SU-DHL-6 (cell line): ENCODE data around the gene SLC12A7.

Source experiments
- H2AFZ ChIP-seq: fragments of 200-600 bp; sonication (generic); 2 replicates; pipeline ENCODE4 v1.6.1; 2014; ENCODE audit warnings: low read depth, mild to moderate bottlenecking, moderate library complexity, mixed read lengths, antibody characterized with exemption, low read length; ENCODE audit not compliant: severe bottlenecking
- H3F3A ChIP-seq: fragments of 200-600 bp; shearing (Covaris generic); 2 replicates; pipeline ENCODE4 v1.6.0; 2016; ENCODE audit warnings: antibody characterized with exemption, mild to moderate bottlenecking; ENCODE audit not compliant: insufficient read depth
- H3K27ac ChIP-seq: fragments of 200-600 bp; sonication (generic); 2 replicates; pipeline ENCODE4 v1.5.1; 2016; ENCODE audit warnings: low read depth, mild to moderate bottlenecking, low read length, moderate library complexity, mixed read lengths
- H3K27me3 ChIP-seq: fragments of 200-600 bp; sonication (generic), shearing (Covaris generic); 2 replicates; pipeline ENCODE4 v1.6.0; 2014; ENCODE audit warnings: mild to moderate bottlenecking, low read length
- H3K36me3 ChIP-seq: fragments of 200-600 bp; sonication (generic); 2 replicates; pipeline ENCODE4 v1.6.1; 2014; ENCODE audit warnings: mild to moderate bottlenecking, low read length, mixed read lengths
- H3K4me2 ChIP-seq: fragments of 300-600, 200-600 bp; shearing (Covaris generic), sonication (generic); 2 replicates; pipeline ENCODE4 v1.6.0; 2014; ENCODE audit warnings: low read length, low read depth, mild to moderate bottlenecking; ENCODE audit not compliant: poor library complexity, severe bottlenecking
- H3K4me3 ChIP-seq: fragments of 200-600 bp; sonication (generic); 2 replicates; pipeline ENCODE4 v1.5.1; 2014; ENCODE audit warnings: antibody characterized with exemption, low read length, mild to moderate bottlenecking, mixed read lengths; ENCODE audit not compliant: insufficient read depth, poor library complexity, severe bottlenecking
- H3K79me2 ChIP-seq: fragments of 200-600 bp; sonication (generic); 2 replicates; pipeline ENCODE4 v1.6.1; 2014; ENCODE audit warnings: mild to moderate bottlenecking, low read length, moderate library complexity; ENCODE audit not compliant: insufficient read depth
- H3K9ac ChIP-seq: fragments of 200-600 bp; sonication (generic); 2 replicates; pipeline ENCODE4 v1.7.0; 2014; ENCODE audit warnings: mild to moderate bottlenecking, low read length
- H3K9me2 ChIP-seq: fragments of 200-600 bp; sonication (generic); replicated peaks from 2 replicates; pipeline ENCODE4 v1.6.1; 2014; ENCODE audit warnings: low read length; ENCODE audit not compliant: insufficient read depth
- H3K9me3 ChIP-seq: fragments of 200-600 bp; sonication (generic); 2 replicates; pipeline ENCODE4 v1.6.1; 2014; ENCODE audit warnings: low read length, mixed read lengths; ENCODE audit not compliant: insufficient read depth
- H4K20me1 ChIP-seq: fragments of 200-600 bp; sonication (generic); 2 replicates; pipeline ENCODE4 v1.6.1; 2014; ENCODE audit warnings: low read depth, mild to moderate bottlenecking, antibody characterized with exemption, low read length, moderate library complexity, mixed read lengths
- EZH2phosphoT487 ChIP-seq: fragments of 200-600 bp; sonication (generic), shearing (Covaris generic); conservative IDR thresholded peaks from 2 replicates; pipeline ENCODE4 v1.6.1; 2018; ENCODE audit warnings: mild to moderate bottlenecking, antibody characterized with exemption, low read length, moderate library complexity, mixed read lengths
- TF ChIP-seq, protein P1 (sequence below): fragments of 200-600 bp; sonication (generic); IDR thresholded peaks from one replicate; pipeline ENCODE4 v1.5.1; 2017; ENCODE audit warnings: antibody characterized with exemption, mild to moderate bottlenecking, low read length, moderate library complexity; ENCODE audit not compliant: insufficient read depth, poor library complexity, severe bottlenecking

SLC12A7 gene

GRCh38 chr5:1065143-1065750, 46.6 kb downstream of the SLC12A7 start:
- no peaks in the 10 kb centered on the region for H3K36me3 ChIP-seq
- no peaks in the 10 kb centered on the region for H4K20me1 ChIP-seq
- no peaks in the 10 kb centered on the region for H3K79me2 ChIP-seq
- H3K9me2 ChIP-seq, result no peaks in the 10 kb centered on the region
- no peak overlapping the region for H3K27ac ChIP-seq
- no peaks in the 10 kb centered on the region for H3F3A ChIP-seq
- no peaks in the 10 kb centered on the region for H3K27me3 ChIP-seq
- H3K9ac ChIP-seq, result no peak overlapping the region
- H3K4me2 ChIP-seq, result no peak overlapping the region
- no peaks in the 10 kb centered on the region for H3K9me3 ChIP-seq
- no peak overlapping the region for H2AFZ ChIP-seq
- TF ChIP-seq, protein P1, sequence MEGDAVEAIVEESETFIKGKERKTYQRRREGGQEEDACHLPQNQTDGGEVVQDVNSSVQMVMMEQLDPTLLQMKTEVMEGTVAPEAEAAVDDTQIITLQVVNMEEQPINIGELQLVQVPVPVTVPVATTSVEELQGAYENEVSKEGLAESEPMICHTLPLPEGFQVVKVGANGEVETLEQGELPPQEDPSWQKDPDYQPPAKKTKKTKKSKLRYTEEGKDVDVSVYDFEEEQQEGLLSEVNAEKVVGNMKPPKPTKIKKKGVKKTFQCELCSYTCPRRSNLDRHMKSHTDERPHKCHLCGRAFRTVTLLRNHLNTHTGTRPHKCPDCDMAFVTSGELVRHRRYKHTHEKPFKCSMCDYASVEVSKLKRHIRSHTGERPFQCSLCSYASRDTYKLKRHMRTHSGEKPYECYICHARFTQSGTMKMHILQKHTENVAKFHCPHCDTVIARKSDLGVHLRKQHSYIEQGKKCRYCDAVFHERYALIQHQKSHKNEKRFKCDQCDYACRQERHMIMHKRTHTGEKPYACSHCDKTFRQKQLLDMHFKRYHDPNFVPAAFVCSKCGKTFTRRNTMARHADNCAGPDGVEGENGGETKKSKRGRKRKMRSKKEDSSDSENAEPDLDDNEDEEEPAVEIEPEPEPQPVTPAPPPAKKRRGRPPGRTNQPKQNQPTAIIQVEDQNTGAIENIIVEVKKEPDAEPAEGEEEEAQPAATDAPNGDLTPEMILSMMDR, result no peak
- no peak for TF ChIP-seq EZH2phosphoT487
- H3K4me3 ChIP-seq, result no peak overlapping the region

- H2AFZ ChIP-seq, result no peak overlapping the region
- H3K27ac ChIP-seq, result no peak overlapping the region
- no peaks in the 10 kb centered on the region for H3F3A ChIP-seq
- no peak overlapping the region for H3K4me3 ChIP-seq
- no peaks in the 10 kb centered on the region for H3K9me2 ChIP-seq
- H4K20me1 ChIP-seq, result no peaks in the 10 kb centered on the region
- H3K36me3 ChIP-seq, result no peaks in the 10 kb centered on the region
- H3K9ac ChIP-seq, result no peak overlapping the region
- no peak for TF ChIP-seq EZH2phosphoT487
- TF ChIP-seq, protein P1, result no peak
- no peak overlapping the region for H3K4me2 ChIP-seq
- H3K9me3 ChIP-seq, result no peaks in the 10 kb centered on the region
- H3K79me2 ChIP-seq, result no peaks in the 10 kb centered on the region
- no peaks in the 10 kb centered on the region for H3K27me3 ChIP-seq
Observed at GRCh38 chr5:1064383-1065142, 47.3 kb downstream of the SLC12A7 start.

GRCh38 chr5:1063661-1064382, 48.0 kb downstream of the SLC12A7 start:
- Histone ChIP-seq H3K9me3 (no peaks in the 10 kb centered on the region), H2AFZ (no peak overlapping the region)

More at GRCh38 chr5:1063661-1064382, 48.0 kb downstream of the SLC12A7 start:
- H3K79me2 ChIP-seq, result no peaks in the 10 kb centered on the region
- TF ChIP-seq, protein P1, result no peak
- TF ChIP-seq EZH2phosphoT487, result no peak
- no peaks in the 10 kb centered on the region for H3K27me3 ChIP-seq
- H3K36me3 ChIP-seq, result no peaks in the 10 kb centered on the region
- no peaks in the 10 kb centered on the region for H4K20me1 ChIP-seq
- no peaks in the 10 kb centered on the region for H3F3A ChIP-seq
- H3K9me2 ChIP-seq, result no peaks in the 10 kb centered on the region
- no peak overlapping the region for H3K4me2 ChIP-seq
- H3K27ac ChIP-seq, result no peak overlapping the region
- H3K9ac ChIP-seq, result no peak overlapping the region
- H3K4me3 ChIP-seq, result no peak overlapping the region
